Heart left ventricle (tissue), 13 donors: ENCODE results near the gene SWAP70.

Experiments
- POLR2A ChIP-seq, 2 donors: fragments of 450-650 bp; IDR thresholded peaks; one replicate each; pipeline ENCODE4 v1.6.1; 2017; ENCODE audit warnings: antibody characterized with exemption in 2 of 2, mild to moderate bottlenecking in 2 of 2, moderate library complexity in 2 of 2
- TF ChIP-seq, protein P1 (sequence below), 12 donors: fragments of 200-600 bp; sonication (generic) in 4 of 12; IDR thresholded peaks; one replicate each; pipeline versions ENCODE4 v1.5.0 to v1.8.0; 2018 to 2022; ENCODE audit warnings: antibody characterized with exemption in 12 of 12, mild to moderate bottlenecking in 5 of 12
- donor health status: ischemic (EF 13 %, LVEDD 7.1; RV severe dilation, severe dysfunction).
- donor health status: DM: no; HTN: yes; CAD: no.
- donor health status: DM: no; HTN: no; CAD: no.
- donor health status: ischemic (EF 25% LVEDD 6.9; RV normal size, moderate dysfunction).
- donor health status: ischemic (EF 25% LVEDD 5.7; RV mildly dilated, moderate dysfunction).
- donor health status: ischemic (EF 35%, LVEDD 5.7; RV mildly dilated, moderate dysfunction).
- donor health status: nonischemic (EF 11% LVEDD 7.7; RV severe dilation, severe dysfunction).
- donor health status: DM: yes; HTN: yes; CAD: no.
- donor health status: PGD.
- donor health status: ischemic (EF 29% LVEDD 5.4; RV normal size, mild dysfunction).
- donor health status: nonischemic (EF 23%, LVEDD 6.1; RV moderate dilation, normal function).

DNA sequence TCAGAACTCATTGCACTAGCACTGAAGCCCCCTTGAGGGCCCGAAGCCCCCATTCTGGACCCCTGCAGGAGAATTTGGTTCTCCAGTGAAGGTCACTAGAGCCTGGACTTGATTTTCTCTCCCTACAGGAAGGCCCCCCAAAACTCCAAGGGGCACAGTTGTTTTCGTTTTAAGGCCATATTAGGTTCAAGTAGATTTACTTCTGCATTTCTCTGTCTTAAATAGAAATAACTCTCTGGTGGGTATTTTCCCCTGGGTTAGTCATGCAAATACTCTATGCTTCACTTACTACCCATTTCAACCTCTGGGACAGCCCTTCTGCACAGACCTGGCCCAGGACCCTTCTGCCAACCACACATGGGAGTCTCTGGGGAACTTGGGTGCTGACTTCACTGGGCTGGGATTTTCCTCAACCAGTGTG is 48.8 kb upstream of the SWAP70 start:
- TF ChIP-seq, protein P1, sequence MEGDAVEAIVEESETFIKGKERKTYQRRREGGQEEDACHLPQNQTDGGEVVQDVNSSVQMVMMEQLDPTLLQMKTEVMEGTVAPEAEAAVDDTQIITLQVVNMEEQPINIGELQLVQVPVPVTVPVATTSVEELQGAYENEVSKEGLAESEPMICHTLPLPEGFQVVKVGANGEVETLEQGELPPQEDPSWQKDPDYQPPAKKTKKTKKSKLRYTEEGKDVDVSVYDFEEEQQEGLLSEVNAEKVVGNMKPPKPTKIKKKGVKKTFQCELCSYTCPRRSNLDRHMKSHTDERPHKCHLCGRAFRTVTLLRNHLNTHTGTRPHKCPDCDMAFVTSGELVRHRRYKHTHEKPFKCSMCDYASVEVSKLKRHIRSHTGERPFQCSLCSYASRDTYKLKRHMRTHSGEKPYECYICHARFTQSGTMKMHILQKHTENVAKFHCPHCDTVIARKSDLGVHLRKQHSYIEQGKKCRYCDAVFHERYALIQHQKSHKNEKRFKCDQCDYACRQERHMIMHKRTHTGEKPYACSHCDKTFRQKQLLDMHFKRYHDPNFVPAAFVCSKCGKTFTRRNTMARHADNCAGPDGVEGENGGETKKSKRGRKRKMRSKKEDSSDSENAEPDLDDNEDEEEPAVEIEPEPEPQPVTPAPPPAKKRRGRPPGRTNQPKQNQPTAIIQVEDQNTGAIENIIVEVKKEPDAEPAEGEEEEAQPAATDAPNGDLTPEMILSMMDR (IDR thresholded peaks at IDR 0.05) = no peak
- TF ChIP-seq POLR2A (IDR thresholded peaks at IDR 0.05) = no peak
